Glomerular endothelial cell (primary cell): ENCODE data around the gene AUP1. TPM values are rescaled to one million over a fixed set of nuclear protein-coding genes. Genes with fewer than 3 reads are reported as not detected.

Source experiments
- total RNA-seq: library from RNA; depleted of rRNA; stranded (reverse); fragments of >200 nt; gene quantifications from 2 replicates; pipeline ENCODE4 v1.2.3, GENCODE V29; 2015

Gene AUP1
- total RNA-seq, 1 donor from 2014 or later: 136 TPM

Other genes starting within 250 kb of the AUP1 start
- gene SLC4A5, start 186.3 kb downstream of the AUP1 start, total RNA-seq: 0.10 and 0.18 TPM in 2 replicates
- gene DCTN1, start 149.4 kb downstream of the AUP1 start, total RNA-seq: 152 and 167 TPM in 2 replicates
- 0.34 and 0.82 TPM in 2 replicates for gene C2orf81, start 108.1 kb downstream of the AUP1 start, total RNA-seq
- gene WDR54, start 108.0 kb downstream of the AUP1 start, total RNA-seq: 29.1 and 35.6 TPM in 2 replicates
- gene RTKN, start 87.8 kb downstream of the AUP1 start, total RNA-seq: 11.2 and 14.5 TPM in 2 replicates
- 17.2 and 21.7 TPM in 2 replicates for gene INO80B, start 74.6 kb downstream of the AUP1 start, total RNA-seq
- gene WBP1, start 71.3 kb downstream of the AUP1 start, total RNA-seq: 41.0 and 50.8 TPM in 2 replicates
- 94.6 and 120 TPM in 2 replicates for gene MOGS, start 64.3 kb downstream of the AUP1 start, total RNA-seq
- gene MRPL53, start 57.0 kb downstream of the AUP1 start, total RNA-seq: 12.7 and 17.0 TPM in 2 replicates
- gene CCDC142, start 46.7 kb downstream of the AUP1 start, total RNA-seq: 12.5 and 19.3 TPM in 2 replicates
- 14.1 and 37.5 TPM in 2 replicates for gene TTC31, start 46.6 kb downstream of the AUP1 start, total RNA-seq
- 3.9 and 4.3 TPM in 2 replicates for gene LBX2, start 30.1 kb downstream of the AUP1 start, total RNA-seq
- 10.9 and 14.4 TPM in 2 replicates for gene PCGF1, start 22.0 kb downstream of the AUP1 start, total RNA-seq
- not detected in 2 replicates for gene TLX2, start 15.3 kb downstream of the AUP1 start, total RNA-seq
- gene DQX1, start 3.5 kb downstream of the AUP1 start, total RNA-seq: not detected in 2 replicates
- 30.6 TPM in 2 replicates for gene HTRA2, start 227 bp upstream of the AUP1 start, total RNA-seq
- gene LOXL3, start 24.2 kb upstream of the AUP1 start, total RNA-seq: 1.1 and 2.7 TPM in 2 replicates
- 12.9 and 17.2 TPM in 2 replicates for gene DOK1, start 25.0 kb upstream of the AUP1 start, total RNA-seq
- not detected in 2 replicates for gene M1AP, start 118.6 kb upstream of the AUP1 start, total RNA-seq
- gene SEMA4F, start 124.5 kb upstream of the AUP1 start, total RNA-seq: 8.1 and 11.3 TPM in 2 replicates